ENCODE measurements around the gene SHB. TPM values are rescaled to one million over a fixed set of nuclear protein-coding genes. Genes with fewer than 3 reads are reported as not detected.

SHB gene
- total RNA-seq, 1 experiment from 2014 or later = 23.8 TPM

GRCh38 chr9:37983381-37984067, 85.5 kb downstream of the SHB start:
- H3K4me2 ChIP-seq = no peak overlapping the region
- no peaks in the 10 kb centered on the region for H3K4me1 ChIP-seq (replicated peaks; ENCODE audit: insufficient read depth)
- H3K27me3 ChIP-seq (ENCODE audit: insufficient read depth, low read depth) = no peaks in the 10 kb centered on the region
- peaks cover 47% of the 10 kb centered on the region for H3K79me2 ChIP-seq (ENCODE audit: low read depth)
- no peaks in the 10 kb centered on the region for H3K9me3 ChIP-seq (ENCODE audit: insufficient read depth, low read depth)
- no peak overlapping the region for H3K27ac ChIP-seq
- no TSS peak for BruUV-seq (replicated peaks)
- H3K4me3 ChIP-seq = no peak overlapping the region
- peaks cover 44% of the 10 kb centered on the region for H4K20me1 ChIP-seq (ENCODE audit: insufficient read depth)
- DNase-seq = no peak
- no peaks in the 10 kb centered on the region for H3K9me2 ChIP-seq (ENCODE audit: insufficient read depth)
- TF ChIP-seq, protein P1, sequence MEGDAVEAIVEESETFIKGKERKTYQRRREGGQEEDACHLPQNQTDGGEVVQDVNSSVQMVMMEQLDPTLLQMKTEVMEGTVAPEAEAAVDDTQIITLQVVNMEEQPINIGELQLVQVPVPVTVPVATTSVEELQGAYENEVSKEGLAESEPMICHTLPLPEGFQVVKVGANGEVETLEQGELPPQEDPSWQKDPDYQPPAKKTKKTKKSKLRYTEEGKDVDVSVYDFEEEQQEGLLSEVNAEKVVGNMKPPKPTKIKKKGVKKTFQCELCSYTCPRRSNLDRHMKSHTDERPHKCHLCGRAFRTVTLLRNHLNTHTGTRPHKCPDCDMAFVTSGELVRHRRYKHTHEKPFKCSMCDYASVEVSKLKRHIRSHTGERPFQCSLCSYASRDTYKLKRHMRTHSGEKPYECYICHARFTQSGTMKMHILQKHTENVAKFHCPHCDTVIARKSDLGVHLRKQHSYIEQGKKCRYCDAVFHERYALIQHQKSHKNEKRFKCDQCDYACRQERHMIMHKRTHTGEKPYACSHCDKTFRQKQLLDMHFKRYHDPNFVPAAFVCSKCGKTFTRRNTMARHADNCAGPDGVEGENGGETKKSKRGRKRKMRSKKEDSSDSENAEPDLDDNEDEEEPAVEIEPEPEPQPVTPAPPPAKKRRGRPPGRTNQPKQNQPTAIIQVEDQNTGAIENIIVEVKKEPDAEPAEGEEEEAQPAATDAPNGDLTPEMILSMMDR (conservative IDR thresholded peaks at IDR 0.05) = no peak
- TF ChIP-seq EZH2 (IDR thresholded peaks at IDR 0.05; ENCODE audit: low read depth) = no peak
- intact Hi-C loops (cut with micrococcal nuclease; ENCODE audit: unreplicated experiment) = no loop called here
- peaks cover 11% of the 10 kb centered on the region; the same call in 1 of the 2 replicates for H3F3A ChIP-seq (ENCODE audit: insufficient read depth, low read depth)
- no peak overlapping the region for H2AFZ ChIP-seq
- H3K36me3 ChIP-seq (ENCODE audit: low read depth) = no peaks in the 10 kb centered on the region
- ChIA-PET POLR2A (ENCODE audit: unreplicated experiment) (no interaction called here), CTCF (no interaction called here)

DNA sequence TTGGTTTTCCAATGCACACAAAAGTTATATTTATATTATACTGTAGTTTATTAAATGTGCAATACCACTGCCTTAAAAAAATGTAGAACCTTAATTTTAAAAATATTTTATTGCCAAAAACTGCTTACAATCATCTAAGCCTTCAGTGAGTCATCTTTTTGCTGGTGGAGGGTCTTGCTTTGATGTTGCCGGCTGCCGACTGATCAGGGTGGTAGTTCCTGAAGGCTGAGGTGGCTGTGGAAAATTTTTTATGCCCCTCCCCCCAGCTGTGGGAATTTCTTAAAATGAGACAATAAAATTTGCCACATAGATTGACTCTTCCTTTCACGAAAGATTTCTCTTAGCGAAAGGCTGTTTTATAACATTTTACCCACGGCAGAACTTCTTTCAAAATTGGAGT, 89.2 kb downstream of the SHB start:
- H3K4me1 ChIP-seq (replicated peaks; ENCODE audit: insufficient read depth) = no peaks in the 10 kb centered on the region
- H3F3A ChIP-seq (ENCODE audit: insufficient read depth, low read depth) = peaks cover 11% of the 10 kb centered on the region; the same call in 1 of the 2 replicates
- POLR2A ChIA-PET (ENCODE audit: unreplicated experiment) = no interaction called here
- peaks cover 30% of the 10 kb centered on the region for H3K79me2 ChIP-seq (ENCODE audit: low read depth)
- H3K36me3 ChIP-seq (ENCODE audit: low read depth) = no peaks in the 10 kb centered on the region
- CTCF ChIA-PET = no interaction called here
- H3K27me3 ChIP-seq (ENCODE audit: insufficient read depth, low read depth) = no peaks in the 10 kb centered on the region
- TF ChIP-seq, protein P1 (conservative IDR thresholded peaks at IDR 0.05) = no peak
- no peak for TF ChIP-seq EZH2 (IDR thresholded peaks at IDR 0.05; ENCODE audit: low read depth)
- no peaks in the 10 kb centered on the region for H3K9me2 ChIP-seq (ENCODE audit: insufficient read depth)
- intact Hi-C loops (cut with micrococcal nuclease; ENCODE audit: unreplicated experiment) = no loop called here
- no TSS peak for BruUV-seq (replicated peaks)
- peaks cover 16% of the 10 kb centered on the region; the same call in 1 of the 2 replicates for H4K20me1 ChIP-seq (ENCODE audit: insufficient read depth)
- no peak for DNase-seq
- H3K9me3 ChIP-seq (ENCODE audit: insufficient read depth, low read depth) = no peaks in the 10 kb centered on the region
- H3K4me2 ChIP-seq = no peak overlapping the region
- H3K4me3 ChIP-seq = no peak overlapping the region
- no peak overlapping the region for H3K27ac ChIP-seq
- H2AFZ ChIP-seq = no peak overlapping the region

- DNase-seq = no peak
- H3K4me3 ChIP-seq = no peak overlapping the region
- H3K36me3 ChIP-seq (ENCODE audit: low read depth) = no peaks in the 10 kb centered on the region
- no peak overlapping the region for H3K27ac ChIP-seq
- no peaks in the 10 kb centered on the region for H3K27me3 ChIP-seq (ENCODE audit: insufficient read depth, low read depth)
- H3F3A ChIP-seq (ENCODE audit: insufficient read depth, low read depth) = peaks cover 11% of the 10 kb centered on the region; the same call in 1 of the 2 replicates
- no peaks in the 10 kb centered on the region for H3K4me1 ChIP-seq (replicated peaks; ENCODE audit: insufficient read depth)
- H3K9me2 ChIP-seq (ENCODE audit: insufficient read depth) = no peaks in the 10 kb centered on the region
- ChIA-PET CTCF (no interaction called here), POLR2A (ENCODE audit: unreplicated experiment) (no interaction called here)
- BruUV-seq (replicated peaks) = no TSS peak
- TF ChIP-seq EZH2 (IDR thresholded peaks at IDR 0.05; ENCODE audit: low read depth) = no peak
- TF ChIP-seq, protein P1 (conservative IDR thresholded peaks at IDR 0.05) = no peak
- intact Hi-C loops (cut with micrococcal nuclease; ENCODE audit: unreplicated experiment) = no loop called here
- peaks cover 22% of the 10 kb centered on the region; the same call in 1 of the 2 replicates for H3K79me2 ChIP-seq (ENCODE audit: low read depth)
- peaks cover 14% of the 10 kb centered on the region; the same call in 1 of the 2 replicates for H4K20me1 ChIP-seq (ENCODE audit: insufficient read depth)
- H3K9me3 ChIP-seq (ENCODE audit: insufficient read depth, low read depth) = no peaks in the 10 kb centered on the region
- H2AFZ ChIP-seq = no peak overlapping the region
- no peak overlapping the region for H3K4me2 ChIP-seq
Observed at GRCh38 chr9:37978983-37979382, 90.0 kb downstream of the SHB start.
